ENCODE measurements around the gene S100A4.
"Not testable (repeated sequence)": the region's sequence is repeated elsewhere in the genome, so short reads cannot be mapped to it uniquely, and the experiment has no call there.

S100A4 gene

DNA sequence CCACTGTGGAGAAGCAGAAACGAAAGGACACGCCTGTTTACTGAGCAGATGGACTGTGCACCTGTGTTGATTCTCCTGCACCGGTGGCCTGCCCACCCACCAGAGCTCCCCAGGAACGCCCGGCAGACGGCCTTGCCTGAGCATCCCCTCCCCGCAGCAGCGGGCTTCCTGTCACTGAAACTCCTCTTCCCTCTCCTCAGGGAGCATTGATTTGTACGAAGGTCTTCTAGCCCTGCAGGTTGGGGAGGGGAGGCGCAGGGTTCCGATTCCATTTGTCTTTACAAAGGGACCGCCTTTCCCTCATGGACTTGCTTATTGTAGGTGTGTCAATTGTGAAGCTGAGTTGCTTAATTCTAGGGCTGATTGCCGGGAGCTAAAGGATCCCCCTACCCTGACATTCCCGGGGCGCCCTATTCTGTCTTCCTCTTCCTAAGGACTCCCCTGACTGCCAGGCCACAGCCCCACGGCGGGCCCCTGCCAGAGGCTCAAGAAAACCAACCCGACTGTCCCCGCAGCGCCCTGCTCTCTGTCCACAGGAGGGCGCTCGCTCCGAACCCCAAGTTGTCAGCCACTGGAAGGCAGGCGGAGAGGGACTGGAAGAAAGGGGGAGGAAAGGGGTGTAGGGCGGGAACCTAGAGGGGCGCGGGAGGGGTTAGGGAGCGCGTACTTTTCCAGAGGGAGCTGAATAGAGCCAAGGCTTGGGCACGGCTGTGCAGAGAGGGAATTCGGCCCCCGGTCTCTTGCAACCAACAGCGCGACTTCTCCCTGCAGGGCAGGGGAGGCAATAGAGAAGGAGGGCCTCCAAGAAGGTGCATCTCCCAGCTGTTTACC is 12.6 kb downstream of the S100A4 start:
- DNase-seq: peak; percentile 24

DNA sequence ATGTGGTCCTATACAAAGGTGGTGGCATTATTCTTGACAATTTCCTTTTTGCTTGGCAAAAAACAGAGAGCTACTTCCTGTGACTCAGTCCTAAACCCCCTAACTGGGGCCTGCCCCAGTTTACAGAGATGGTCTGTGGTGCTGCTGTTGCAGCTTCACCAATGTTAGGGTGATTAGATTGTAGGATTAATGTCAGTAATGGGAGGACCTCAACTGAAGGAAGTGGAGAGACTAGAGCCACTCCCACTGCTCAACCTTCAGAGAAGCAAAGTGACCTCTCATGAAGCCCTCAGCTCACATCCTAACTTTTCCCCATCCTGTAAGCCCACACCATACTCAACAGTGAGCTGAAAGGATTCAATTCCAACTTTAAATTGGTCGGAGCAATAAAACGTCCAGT is 13.4 kb downstream of the S100A4 start:
- no peak for DNase-seq

DNA sequence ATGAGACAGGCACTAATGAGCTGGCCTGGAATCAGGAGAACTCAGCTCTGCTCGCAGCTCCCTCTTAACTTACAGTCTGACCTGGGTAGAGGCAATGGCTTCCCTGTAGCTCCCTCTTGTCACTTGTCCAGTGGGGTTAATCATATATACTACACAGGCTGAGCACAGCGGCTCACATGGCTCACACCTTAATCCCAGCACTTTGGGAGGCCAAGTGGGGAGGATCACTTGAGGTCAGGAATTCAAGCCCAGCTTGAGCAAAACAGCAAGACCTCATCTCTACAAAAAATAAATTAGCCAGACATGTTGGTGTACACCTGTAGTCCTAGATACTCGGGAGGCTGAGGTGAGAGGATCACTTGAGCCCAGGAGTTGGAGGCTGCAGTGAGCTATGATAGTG is 14.0 kb downstream of the S100A4 start:
- DNase-seq: no peak

DNA sequence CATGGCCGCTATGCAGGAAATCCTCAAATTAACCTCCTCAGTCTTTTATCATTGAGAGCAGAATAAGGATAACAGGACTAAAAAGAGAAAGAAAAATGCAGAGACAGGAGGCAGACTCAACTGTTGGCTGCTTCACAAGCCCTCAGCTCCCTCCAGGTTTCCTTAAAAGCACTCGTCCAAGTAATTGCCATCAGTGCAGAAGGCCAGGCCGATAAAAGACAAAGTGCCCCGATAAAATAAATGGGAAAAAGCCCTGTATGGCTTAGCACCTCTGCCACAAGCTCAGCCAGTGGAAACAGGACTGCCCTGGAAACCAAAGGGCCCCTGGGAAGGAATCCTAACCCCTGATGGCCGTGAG is 17.9 kb downstream of the S100A4 start:
- no peak for DNase-seq

DNA sequence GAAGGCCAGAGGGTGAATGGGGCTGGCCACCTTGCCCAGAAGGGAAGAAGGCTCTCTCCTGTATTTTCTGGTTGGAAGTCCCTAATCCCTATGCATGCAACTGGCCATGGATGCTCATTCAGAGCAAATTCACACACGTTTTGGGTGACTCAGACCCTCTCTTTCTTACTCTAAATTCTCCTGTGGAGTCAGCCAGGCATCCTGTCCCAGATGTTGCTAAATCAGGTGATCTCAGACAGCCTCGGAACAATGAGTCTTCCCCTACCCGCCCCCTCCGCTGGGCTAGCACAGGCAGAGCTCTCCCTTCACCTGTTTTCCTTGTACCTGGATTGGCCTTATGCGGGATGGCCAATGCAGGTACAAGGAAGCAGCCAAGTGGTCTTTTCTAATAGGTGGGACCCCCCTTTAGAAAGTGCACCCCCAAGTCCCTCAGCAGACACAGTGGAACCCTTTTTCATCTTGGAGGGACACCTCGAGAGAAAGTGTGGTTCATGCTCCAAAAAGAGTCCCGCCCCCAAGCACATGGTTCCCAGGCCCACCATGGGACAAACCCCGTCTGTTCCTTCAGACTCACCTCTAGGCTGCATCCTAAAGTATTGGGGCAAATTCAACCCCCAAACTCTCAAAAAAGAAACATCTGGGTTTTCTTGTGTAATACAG is 18.5 kb downstream of the S100A4 start:
- DNase-seq: no peak

DNA sequence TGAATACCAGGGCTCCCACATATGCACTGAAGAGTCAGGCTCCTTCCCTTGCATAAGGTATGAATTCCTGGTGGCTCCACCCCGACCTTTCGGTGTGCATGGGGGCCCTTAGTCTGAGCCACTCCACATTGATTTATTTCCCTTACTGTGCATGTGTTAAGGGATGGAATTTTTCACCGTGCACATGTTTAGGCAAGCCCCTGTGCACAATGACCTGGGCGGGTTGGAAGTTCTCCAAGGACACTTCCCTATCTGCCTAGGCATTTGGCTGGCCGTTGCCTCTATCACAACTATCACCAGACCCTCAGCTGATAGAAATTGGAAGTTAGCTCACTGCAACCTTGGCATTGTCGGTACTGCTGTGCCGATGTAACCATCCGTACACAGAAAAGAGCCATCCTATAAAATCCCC is 19.5 kb downstream of the S100A4 start:
- no peak for DNase-seq

DNA sequence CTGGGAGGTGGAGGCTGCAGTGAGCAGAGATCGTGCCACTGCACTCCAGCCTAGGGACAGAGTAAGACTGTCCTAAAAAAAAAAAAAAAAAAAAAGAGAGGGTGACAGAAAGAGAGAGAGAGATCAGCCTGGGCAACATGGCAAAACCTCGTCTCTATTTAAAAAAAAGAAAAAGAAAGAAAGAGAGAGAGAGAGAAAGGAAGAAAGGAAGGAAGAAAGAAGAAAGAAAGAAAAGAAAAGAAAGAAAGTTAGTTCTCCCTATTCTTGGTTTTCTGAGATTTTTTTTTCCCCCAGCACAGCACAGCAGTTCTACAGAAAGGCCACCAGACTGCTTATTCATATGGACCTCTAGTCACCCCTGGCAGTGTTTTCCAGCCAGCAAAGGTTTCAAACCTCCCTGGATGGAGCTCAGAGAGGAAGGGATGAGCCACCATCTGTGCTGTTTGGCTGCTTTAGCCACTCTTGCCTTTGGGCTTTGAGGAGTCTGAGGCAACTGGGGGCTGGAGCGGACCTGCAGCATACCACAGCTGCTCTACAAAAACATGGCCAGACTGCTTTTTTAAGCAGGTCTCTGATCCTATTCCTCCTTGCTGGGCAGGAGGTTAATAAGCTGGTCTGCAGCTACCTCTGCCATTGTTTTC is 20.4 kb downstream of the S100A4 start:
- DNase-seq: no peak

DNA sequence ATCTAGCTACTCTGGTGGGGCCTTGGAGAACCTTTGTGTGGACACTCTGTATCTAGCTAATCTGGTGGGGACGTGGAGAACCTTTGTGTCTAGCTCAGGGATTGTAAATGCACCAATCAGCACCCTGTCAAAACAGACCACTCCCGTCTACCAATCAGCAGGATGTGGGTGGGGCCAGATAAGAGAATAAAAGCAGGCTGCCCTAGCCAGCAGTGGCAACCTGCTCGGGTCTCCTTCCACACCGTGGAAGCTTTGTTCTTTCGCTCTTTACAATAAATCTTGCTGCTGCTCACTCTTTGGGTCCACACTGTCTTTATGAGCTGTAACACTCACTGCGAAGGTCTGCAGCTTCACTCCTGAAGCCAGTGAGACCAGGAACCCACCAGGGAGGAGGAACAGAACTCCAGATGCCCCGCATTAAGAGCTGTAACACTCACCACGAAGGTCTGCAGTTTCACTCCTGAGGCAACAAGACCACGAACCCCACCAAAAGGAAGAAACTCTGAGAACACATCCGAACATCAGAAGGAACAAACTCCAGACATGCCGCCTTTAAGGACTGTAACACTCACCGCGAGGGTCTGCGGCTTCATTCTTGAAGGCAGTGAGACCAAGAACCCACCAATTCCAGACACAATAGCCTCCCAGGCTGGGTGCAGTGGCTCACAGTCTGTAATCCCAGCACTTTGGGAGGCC is 23.1 kb downstream of the S100A4 start:
- DNase-seq: not testable (repeated sequence)

DNA sequence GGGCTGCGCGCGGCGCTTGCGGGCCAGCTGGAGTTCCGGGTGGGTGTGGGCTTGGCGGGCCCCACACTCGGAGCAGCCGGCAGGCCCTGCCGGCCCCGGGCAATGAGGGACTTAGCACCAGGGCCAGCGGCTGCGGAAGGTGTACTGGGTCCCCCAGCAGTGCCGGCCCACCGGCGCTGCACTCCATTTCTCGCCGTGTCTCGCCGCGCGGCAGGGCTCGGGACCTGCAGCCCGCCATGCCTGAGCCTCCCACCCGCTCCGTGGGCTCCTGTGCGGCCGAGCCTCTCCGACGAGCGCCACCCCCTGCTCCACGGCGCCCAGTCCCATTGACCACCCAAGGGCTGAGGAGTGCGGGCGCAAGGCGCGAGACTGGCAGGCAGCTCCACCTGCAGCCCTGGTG is 23.8 kb downstream of the S100A4 start:
- not testable (repeated sequence) for DNase-seq

DNA sequence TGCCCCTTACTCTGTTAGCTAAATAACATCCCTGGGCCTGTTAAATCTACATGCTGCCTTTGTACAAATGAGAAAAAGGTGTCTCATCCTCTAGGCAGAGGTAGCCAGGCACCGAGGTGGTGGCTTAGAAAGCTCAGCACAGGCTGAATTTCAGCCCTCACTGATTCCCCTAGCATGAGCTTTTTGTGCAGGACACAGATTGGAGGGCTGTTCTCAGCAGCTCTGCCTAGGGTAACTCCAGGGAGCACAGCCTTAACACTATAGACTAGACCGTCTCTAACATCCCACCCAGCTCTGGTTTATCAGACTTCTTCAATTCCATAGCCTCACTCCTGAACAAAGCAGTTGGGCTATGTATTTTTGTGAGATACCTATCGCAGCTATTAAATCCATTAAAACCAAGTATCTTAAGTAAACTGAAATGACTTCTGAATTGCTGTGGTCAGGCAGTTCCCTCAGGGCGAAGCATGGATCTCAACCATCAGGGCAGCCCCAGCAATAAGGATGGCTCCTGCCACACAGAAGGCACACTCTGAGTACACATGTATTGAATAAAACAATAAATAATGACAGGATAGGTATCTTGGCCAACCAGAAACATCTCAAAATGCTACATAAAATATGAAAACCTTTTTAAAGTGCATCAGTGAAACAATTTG is 24.7 kb downstream of the S100A4 start:
- no peak for DNase-seq

DNA sequence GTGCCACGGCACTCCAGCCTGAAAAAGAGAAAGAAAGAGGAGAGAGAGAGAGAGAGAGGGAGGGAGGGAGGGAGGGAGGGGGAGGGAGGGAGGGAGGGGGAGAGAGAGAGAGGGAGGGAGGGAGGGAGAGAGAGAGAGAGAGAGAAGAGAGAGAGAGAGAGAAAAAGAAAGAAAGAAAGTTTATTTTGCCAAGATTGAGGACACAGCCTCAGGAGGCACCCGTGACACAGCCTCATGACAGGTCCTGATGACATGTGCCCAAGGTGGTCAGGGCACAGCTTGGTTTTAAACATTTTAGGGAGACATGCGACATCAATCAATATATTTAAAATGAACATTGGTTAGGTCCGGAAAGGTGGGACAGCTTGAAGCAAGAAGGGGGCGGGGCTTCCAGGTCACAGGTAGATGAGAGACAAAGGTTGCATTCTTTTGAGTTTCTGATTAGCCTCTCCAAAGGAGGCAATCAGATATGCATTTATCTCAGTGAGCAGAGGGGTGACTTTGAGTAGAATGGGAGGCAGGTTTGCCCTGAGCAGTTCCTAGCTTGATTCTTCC is 25.4 kb downstream of the S100A4 start:
- not testable (repeated sequence) for DNase-seq

DNA sequence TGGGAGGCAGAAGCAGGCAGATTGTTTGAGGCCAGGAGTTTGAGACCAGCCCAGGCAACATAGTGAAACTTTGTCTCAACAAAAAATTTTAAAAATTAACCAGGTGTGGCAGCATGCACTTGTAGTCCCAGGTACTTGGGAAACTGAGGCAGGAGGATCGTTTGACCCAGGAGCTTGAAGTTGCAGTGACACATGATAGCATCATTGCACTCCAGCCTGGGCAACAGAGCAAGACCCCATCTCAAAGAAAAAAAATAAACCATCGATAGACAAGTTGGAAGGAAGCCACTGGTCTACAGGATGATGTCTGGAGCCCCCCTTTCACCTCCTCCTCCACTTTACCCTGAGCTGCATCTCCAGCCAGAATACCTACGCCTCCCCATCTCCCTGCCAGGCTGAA is 26.4 kb downstream of the S100A4 start:
- DNase-seq: no peak

DNA sequence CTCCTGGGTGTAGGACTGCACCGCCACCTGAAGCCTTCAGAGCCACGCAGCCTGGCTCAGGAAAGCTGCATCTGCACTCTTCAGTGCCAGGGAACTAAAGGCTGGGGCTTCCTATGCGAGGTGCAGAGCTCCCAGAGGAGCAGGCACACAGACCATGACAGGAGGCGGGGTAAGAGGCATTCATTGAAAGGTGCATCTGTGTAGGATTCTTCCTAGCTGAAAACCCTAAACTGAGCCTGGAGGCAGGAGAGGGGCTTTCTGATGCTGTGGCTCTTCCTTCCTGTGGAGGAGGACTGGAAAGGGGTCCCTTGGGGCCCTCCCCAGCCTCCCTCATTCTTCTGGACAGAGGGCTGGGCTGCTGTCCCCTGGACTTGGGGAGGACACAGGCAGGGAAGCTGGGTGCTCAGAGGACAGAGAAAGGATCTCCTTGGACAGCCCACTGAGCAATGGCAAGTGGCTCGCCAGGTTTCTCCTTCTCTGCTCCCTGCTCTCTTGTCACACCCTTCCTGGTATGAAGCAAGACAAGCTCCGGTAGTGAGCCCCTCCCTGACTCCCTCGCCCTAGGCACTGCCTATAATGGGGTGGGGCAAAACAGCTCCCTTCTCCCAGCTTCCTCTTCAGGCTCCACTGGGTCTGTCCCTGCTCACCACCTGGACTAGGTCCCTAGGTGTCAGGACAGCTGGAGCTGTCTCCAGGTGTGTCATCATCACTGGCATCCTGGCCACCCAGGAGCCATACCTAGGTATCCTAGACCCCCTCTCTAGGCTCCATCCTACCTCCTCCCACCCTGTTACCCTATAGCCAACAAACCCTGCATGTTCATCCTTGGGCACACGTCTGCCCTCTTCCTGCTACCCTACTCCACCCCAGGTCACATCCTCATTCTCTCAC is 29.9 kb downstream of the S100A4 start:
- DNase-seq: no peak

DNA sequence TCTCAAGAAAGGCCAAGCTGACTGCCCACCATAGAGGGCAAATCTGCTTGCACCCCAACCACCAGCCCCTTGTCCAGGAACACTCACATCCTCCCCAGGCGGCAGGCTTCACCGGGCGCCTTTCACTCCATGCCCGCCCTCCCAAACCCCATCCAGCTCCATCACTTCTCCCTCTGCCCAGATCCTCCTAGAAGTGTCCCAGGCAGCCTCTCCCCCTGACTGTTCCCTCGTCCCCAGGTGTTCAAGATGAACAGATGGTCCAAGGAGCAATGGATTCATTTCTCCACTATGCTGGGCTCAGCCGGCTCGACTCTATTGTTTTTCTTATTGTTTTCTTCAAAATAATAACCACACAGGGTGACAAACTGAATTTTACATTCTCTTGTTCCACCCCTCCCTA is 31.9 kb downstream of the S100A4 start:
- DNase-seq: no peak

DNA sequence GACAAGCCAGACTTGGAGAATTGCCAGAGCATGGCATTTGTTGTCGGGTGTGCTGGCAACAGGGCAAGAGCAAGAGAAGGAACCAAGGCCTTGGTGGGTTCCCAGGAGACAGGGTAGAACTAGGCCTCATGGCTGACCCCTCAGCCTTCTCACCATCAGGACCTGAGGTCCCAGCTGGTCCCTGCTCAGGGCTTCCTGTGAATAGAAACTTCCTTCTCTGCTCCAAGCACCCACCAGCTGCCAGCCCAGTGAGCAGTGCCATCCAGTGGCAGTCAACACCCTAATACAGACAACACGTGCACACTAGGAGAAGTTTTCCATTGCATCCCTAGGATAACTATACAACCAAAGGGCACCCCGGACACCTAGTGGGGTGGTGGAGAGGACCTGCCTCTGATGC is 32.6 kb downstream of the S100A4 start:
- no peak for DNase-seq

DNA sequence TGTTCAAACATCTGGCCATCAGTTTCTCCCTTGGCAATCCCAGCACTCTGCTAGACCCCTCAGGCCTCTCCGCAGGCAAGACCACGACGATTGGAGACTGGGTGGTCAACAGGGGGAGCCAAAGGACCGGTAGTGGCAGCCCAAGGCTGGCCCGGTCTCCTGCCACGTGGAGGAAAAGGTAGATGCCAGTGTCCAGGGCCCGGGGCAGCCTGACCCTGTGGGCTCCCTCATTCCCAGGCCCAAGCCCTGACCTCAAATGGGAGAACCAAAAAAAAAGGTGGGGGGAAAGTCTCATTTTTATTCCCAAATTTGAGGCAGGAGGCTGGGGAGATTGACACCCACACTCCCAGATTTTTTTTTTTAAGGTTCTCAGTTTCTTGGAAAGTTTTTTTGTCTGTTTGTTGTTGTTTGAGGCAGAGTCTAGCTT is 34.6 kb downstream of the S100A4 start:
- no peak for DNase-seq

DNA sequence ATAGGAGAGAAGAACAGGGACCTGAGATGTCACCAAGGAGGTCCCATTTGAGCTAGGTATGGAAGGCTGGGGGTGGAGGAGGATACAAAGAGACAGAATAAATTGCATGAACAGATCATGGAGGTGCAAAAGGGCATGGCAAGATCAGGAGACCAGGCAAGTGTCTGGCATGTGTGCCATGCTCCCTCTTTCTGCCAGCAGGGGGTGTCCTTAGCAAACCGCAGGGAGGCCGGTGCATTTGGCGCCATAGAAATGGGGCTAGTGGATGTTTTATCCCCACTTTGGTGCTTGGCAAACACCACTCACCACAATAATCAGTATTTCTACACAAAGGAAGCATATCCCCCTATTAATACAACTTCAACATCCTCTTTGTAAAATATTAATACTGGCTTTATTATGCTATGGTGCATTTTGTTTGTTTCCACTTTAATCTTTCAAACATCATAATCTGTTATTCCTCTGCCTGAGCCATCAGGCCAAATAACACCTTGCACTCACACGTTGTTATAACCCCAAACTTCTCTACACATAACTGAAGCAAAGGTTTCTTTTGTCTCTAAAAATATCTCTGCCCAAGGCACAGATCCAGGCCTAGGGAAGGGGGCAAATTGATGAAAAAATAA is 35.8 kb downstream of the S100A4 start:
- DNase-seq: no peak

DNA sequence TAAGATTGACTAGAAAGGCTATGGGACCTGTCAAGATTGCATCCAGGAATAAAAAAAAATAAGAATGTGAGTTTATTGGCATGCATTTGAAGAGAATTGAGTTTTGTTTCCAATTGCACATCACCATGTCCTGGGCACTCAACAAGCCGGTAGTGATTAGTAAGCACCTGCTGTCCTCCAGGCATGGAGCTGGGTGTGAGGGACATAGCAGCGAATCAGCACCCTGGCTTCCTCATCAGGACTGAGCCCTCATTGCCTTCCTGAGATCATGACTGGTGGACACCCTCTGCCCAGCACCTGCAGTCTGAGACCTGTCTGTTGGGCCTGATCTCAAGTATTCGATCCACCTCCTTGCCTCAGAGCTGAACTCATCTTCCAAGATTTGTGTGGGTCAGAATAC is 36.6 kb downstream of the S100A4 start:
- no peak for DNase-seq

DNA sequence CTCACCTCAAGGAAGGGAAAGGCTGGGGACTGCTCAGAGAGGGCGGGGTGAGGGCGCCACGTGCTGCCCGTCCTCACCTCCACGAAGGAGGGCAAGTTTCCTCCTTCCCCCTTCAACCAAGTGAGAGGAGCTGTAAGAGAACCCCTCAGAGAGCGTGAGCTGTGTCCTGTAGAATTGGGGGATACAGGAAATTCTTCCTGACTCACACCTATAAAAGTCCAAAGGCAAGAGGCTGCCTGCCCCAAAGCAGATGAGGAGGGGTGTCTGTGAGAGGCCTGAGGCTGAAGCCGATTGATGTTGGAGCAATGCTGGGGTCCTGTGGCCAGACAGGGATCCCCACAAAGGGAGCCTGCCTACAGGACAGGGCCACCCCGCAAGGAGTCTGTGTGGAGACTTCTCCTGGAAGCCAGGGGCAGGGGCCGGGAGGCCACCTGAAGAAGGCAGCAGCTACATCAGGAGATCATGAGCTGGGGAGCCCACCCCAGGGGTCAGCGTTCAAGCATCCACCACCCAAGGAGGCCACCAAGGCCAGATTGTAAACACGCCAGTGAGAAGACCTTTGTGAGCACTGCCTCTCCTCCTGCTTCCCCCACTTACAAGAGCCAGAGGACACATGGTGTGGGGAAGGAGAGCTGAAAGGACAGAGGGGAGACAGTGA is 37.6 kb downstream of the S100A4 start:
- DNase-seq: no peak

DNA sequence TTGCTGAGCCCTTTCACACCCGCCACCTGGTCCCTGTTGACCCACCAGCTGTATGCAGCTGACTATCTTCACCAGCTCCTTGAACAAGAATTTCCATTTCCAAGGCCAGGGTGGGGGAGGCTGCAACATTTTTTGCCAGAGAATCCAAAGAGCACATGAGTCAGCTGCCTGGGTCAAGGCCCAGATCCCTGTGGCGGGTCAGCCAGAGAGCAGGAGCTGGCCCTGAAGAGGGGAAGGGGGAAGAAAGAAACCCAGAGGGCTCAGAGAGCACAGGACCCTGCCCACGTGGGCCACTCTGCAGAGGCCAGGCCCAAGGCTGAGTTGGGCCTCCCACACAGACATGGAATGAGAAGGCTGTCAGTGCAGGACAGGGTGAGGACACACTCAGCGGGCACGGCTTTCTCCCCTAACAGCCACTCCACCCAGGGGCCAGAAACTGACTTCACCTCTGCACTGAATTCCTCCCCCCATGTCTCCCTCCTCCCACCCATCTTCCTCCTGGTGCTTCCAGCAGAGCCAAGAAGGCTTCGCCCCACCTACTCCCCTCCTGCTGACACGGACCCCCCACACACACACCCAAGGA is 38.7 kb downstream of the S100A4 start:
- DNase-seq: no peak
